Measurements from ENCODE around the gene ZNF550.
"Not testable (repeated sequence)": the region's sequence is repeated elsewhere in the genome, so short reads cannot be mapped to it uniquely, and the experiment has no call there.

The ZNF550 gene

GRCh38 chr19:57527136-57527881 is 32.4 kb downstream of the ZNF550 start, which contains the start of gene ZNF549:
Gene ZNF549, plus strand, starts transcription at chr19:57527356. Its CDS starts 218 bp downstream, at chr19:57527574.
- peak; percentile 82 for DNase-seq (ENCODE audit: low read depth)

GRCh38 chr19:57518021-57518420 is 41.6 kb downstream of the ZNF550 start:
- not testable (repeated sequence) for DNase-seq (ENCODE audit: low read depth)

- DNase-seq (ENCODE audit: low read depth): no peak
Observed at GRCh38 chr19:57515255-57515654, 44.4 kb downstream of the ZNF550 start.

GRCh38 chr19:57512845-57513244 is 46.8 kb downstream of the ZNF550 start:
- DNase-seq (ENCODE audit: low read depth): no peak

- DNase-seq (ENCODE audit: low read depth): no peak
Observed at GRCh38 chr19:57511484-57511883, 48.2 kb downstream of the ZNF550 start.

GRCh38 chr19:57506163-57506562 is 53.5 kb downstream of the ZNF550 start:
- DNase-seq (ENCODE audit: low read depth): no peak

GRCh38 chr19:57500400-57500799 is 59.3 kb downstream of the ZNF550 start:
- not testable (repeated sequence) for DNase-seq (ENCODE audit: low read depth)

GRCh38 chr19:57499680-57500395 is 59.8 kb downstream of the ZNF550 start, which contains the start of gene ZNF773:
Gene ZNF773, plus strand, starts transcription at chr19:57499938. Its CDS starts 143 bp downstream, at chr19:57500081.
- peak; percentile 96 for DNase-seq (ENCODE audit: low read depth)

- DNase-seq (ENCODE audit: low read depth): not testable (repeated sequence)
Observed at GRCh38 chr19:57499332-57499679, 60.4 kb downstream of the ZNF550 start.

- DNase-seq (ENCODE audit: low read depth): not testable (repeated sequence)
Observed at GRCh38 chr19:57488299-57488644, 71.4 kb downstream of the ZNF550 start.

GRCh38 chr19:57487477-57488298 is 72.0 kb downstream of the ZNF550 start, which contains the start of gene ZNF419:
Gene ZNF419, plus strand, starts transcription at chr19:57487750. Its CDS starts 201 bp downstream, at chr19:57487951.
- DNase-seq (ENCODE audit: low read depth): peak; percentile 91

Measured in stimulated activated CD8-positive, alpha-beta memory T cell treated with anti-CD3 and anti-CD28 coated beads, Interleukin-4, amount 100 ng/mL, for 24 hours (primary cell).